Measurements from ENCODE around the gene FEZ2.

GRCh38 chr2:36554531-36554930 is 43.4 kb downstream of the FEZ2 start:
- TF ChIP-seq EZH2 (IDR thresholded peaks at IDR 0.05; ENCODE audit: low read length, unreplicated experiment) (no peak), CTCF (conservative IDR thresholded peaks at IDR 0.05; ENCODE audit: low read depth, low read length) (no peak), EZH2phosphoT487 (IDR thresholded peaks at IDR 0.05; ENCODE audit: borderline replicate concordance, low read length) (no peak)
